GM12878 (cell line): ENCODE data around the gene ZNF226. TPM values are rescaled to one million over a fixed set of nuclear protein-coding genes. Genes with fewer than 3 reads are reported as not detected.

Experiments used
- ATAC-seq: fragments of 200-7000 bp; cut with Tn5 transposase; 3 replicates; pipeline ENCODE4 v1.9.1; 2020; ENCODE audit warnings: mild to moderate bottlenecking, moderate library complexity
- BruUV-seq: library from RNA; stranded (reverse); fragments of 400-500 nt; replicated peaks from 2 replicates; lab custom pipeline; 2021; lab: Mats Ljungman, UMichigan
- CTCF ChIA-PET: fragments of 300-600 bp; sonication (Branson Sonifier 250); formaldehyde crosslinking; extraction: SDS; loops from one replicate; lab custom pipeline; 2021; ENCODE audit warnings: inconsistent platforms; lab: Yijun Ruan, JAX
- POLR2A ChIA-PET: fragments of 350-600 bp; formaldehyde crosslinking; extraction: SDS; loops from one replicate; lab custom pipeline; 2021; ENCODE audit warnings: inconsistent platforms; lab: Charles Lee
- RAD21 ChIA-PET: fragments of 300-600 bp; sonication (Branson Sonifier 250); formaldehyde crosslinking; loops from one replicate; lab custom pipeline; 2023; ENCODE audit warnings: antibody characterized with exemption; ENCODE audit not compliant: unreplicated experiment; lab: Charles Lee
- SMC1A ChIA-PET: fragments of 300-600 bp; sonication (Branson Sonifier 250); formaldehyde crosslinking; loops from one replicate; lab custom pipeline; 2023; ENCODE audit not compliant: unreplicated experiment, uncharacterized antibody; lab: Charles Lee
- DNase-seq: peaks from one replicate; pipeline ENCODE4 v3.0.0-alpha.2; 2011; ENCODE audit warnings: low read depth, low spot score
- FAIRE-seq: peaks from 3 replicates; lab custom pipeline; 2011; peaks lifted over from hg19 to GRCh38; lab: Jason Lieb, UNC
- H2AFZ ChIP-seq: 2 replicates; pipeline ENCODE4 v1.6.0; 2011; ENCODE audit warnings: low read depth, low read length, control low read depth; ENCODE audit not compliant: control insufficient read depth
- H3K27ac ChIP-seq: 2 replicates; pipeline ENCODE4 v1.5.1; 2011; ENCODE audit warnings: control low read depth; ENCODE audit not compliant: control insufficient read depth, insufficient read depth
- H3K27me3 ChIP-seq, 2 experiments: replicated peaks in 1 of 2; 2 replicates each; pipeline versions ENCODE4 v1.6.0 to v1.6.1; 2011; ENCODE audit warnings: low read length in 1 of 2; ENCODE audit not compliant: control insufficient read depth in 2 of 2, insufficient read depth in 2 of 2
- H3K36me3 ChIP-seq, 2 experiments: 2 replicates each; pipeline ENCODE4 v1.5.1; 2011; ENCODE audit warnings: low read length in 1 of 2; ENCODE audit not compliant: control insufficient read depth in 2 of 2, insufficient read depth in 2 of 2
- H3K4me1 ChIP-seq: 2 replicates; pipeline ENCODE4 v1.6.1; 2011; ENCODE audit warnings: mild to moderate bottlenecking, low read length, moderate library complexity, mixed read lengths; ENCODE audit not compliant: control insufficient read depth, insufficient read depth
- H3K4me2 ChIP-seq: 2 replicates; pipeline ENCODE4 v1.6.0; 2011; ENCODE audit warnings: control low read depth; ENCODE audit not compliant: control insufficient read depth, insufficient read depth
- H3K4me3 ChIP-seq: fragments of 200-600 bp; sonication (generic); 2 replicates; pipeline ENCODE4 v1.5.1; 2016
- H3K79me2 ChIP-seq: 2 replicates; pipeline ENCODE4 v1.6.0; 2011; ENCODE audit warnings: low read length; ENCODE audit not compliant: control insufficient read depth, insufficient read depth
- H3K9ac ChIP-seq: 2 replicates; pipeline ENCODE4 v1.8.0; 2011; ENCODE audit warnings: low read length, control low read depth, mixed read lengths; ENCODE audit not compliant: control insufficient read depth, insufficient read depth
- H3K9me3 ChIP-seq: replicated peaks from 3 replicates; pipeline ENCODE4 v1.5.1; 2011; ENCODE audit warnings: mild to moderate bottlenecking, low read length; ENCODE audit not compliant: control insufficient read depth, insufficient read depth
- H4K20me1 ChIP-seq: 2 replicates; pipeline ENCODE4 v1.6.0; 2011; ENCODE audit not compliant: control insufficient read depth, insufficient read depth
- CHD2 ChIP-seq: IDR thresholded peaks from 2 replicates; pipeline ENCODE4 v1.6.1; 2011; ENCODE audit warnings: low read depth, low read length, improper control_type of control experiment, borderline replicate concordance
- ETV6 ChIP-seq, 2 experiments: fragments of 450-650 bp in 1 of 2; IDR thresholded peaks in 1 of 2; conservative IDR thresholded peaks in 1 of 2; 2 replicates each; pipeline ENCODE4 v1.6.1; 2014; ENCODE audit warnings: antibody characterized with exemption in 1 of 2, borderline replicate concordance in 1 of 2, low read depth in 1 of 2, mild to moderate bottlenecking in 1 of 2, moderate library complexity in 1 of 2
- SMARCA5 ChIP-seq: fragments of 450-650 bp; IDR thresholded peaks from 2 replicates; pipeline ENCODE4 v1.6.1; 2017; ENCODE audit warnings: mild to moderate bottlenecking
- ZBED1 ChIP-seq: IDR thresholded peaks from 2 replicates; pipeline ENCODE4 v1.6.1; 2016; ENCODE audit warnings: borderline replicate concordance
- WGBS: methylation state at CpG from one replicate; pipeline ENCODE4 v1.1.6; 2016; ENCODE audit warnings: low lambda C conversion rate; ENCODE audit not compliant: insufficient replicate concordance, insufficient coverage; ENCODE audit errors: missing lambda C conversion rate; 5-methylcytosine and 5-hydroxymethylcytosine counted together
- in situ Hi-C: fragments of 300-500 bp; cut with MboI; formaldehyde crosslinking; loops from 9 replicates; pipeline ENCODE4 v1.14.3; 2018; ENCODE audit warnings: mixed read lengths
- intact Hi-C: fragments of 100-400 bp; cut with micrococcal nuclease; formaldehyde crosslinking; loops from one replicate; pipeline ENCODE4 v1.14.2; 2022; ENCODE audit not compliant: unreplicated experiment
- polyA plus RNA-seq, 11 experiments: library from polyadenylated mRNA; depleted of rRNA in 4 of 11; unstranded in 6 of 11; stranded (reverse) in 5 of 11; fragments of >200 nt; fragmentation: Nextera tagmentation in 4 of 11; fragmentation: Illumina TruSeq in 1 of 11; extraction: Ambion mirVana in 4 of 11; extraction: Trizol in 1 of 11; gene quantifications; 1 replicate in 1 of 11; 2 replicates in 10 of 11; pipeline versions ENCODE4 v1.2.1 to v1.2.3, GENCODE V29; 2011 to 2016; ENCODE audit warnings: inconsistent platforms in 2 of 11, missing spikeins in 2 of 11, low read depth in 1 of 11
- total RNA-seq, 4 experiments: library from RNA; depleted of rRNA in 3 of 4; stranded (reverse); fragments of >200 nt in 3 of 4; fragmentation: Illumina TruSeq in 1 of 4; extraction: Trizol in 1 of 4; gene quantifications; 2 replicates each; pipeline versions ENCODE4 v1.2.1 to v1.2.3, GENCODE V29; 2013 to 2021
- TF ChIP-seq, protein P1 (sequence below): IDR thresholded peaks from 2 replicates; pipeline ENCODE4 v1.6.1; 2011; ENCODE audit warnings: borderline replicate concordance, low read depth, mild to moderate bottlenecking, moderate library complexity, low read length; ENCODE audit not compliant: insufficient read depth, poor library complexity, severe bottlenecking
- TF ChIP-seq, protein P2 (sequence below): fragments of 450-650 bp; IDR thresholded peaks from 2 replicates; pipeline ENCODE4 v1.6.1; 2016; ENCODE audit warnings: mild to moderate bottlenecking, moderate library complexity, borderline replicate concordance
- TF ChIP-seq, protein P3 (sequence below): IDR thresholded peaks from 2 replicates; pipeline ENCODE4 v1.6.1; 2011; ENCODE audit warnings: borderline replicate concordance, low read depth, mild to moderate bottlenecking, moderate library complexity, mixed read lengths, low read length; ENCODE audit not compliant: insufficient read depth; ENCODE audit errors: extremely low read length

The ZNF226 gene
- total and polyA plus RNA-seq, 10 of the 15 experiments (the other 5 are each of a cell fraction or from before 2014, with no cell fraction given) = 13.7 to 35.3 (median 18.3) TPM

DNA sequence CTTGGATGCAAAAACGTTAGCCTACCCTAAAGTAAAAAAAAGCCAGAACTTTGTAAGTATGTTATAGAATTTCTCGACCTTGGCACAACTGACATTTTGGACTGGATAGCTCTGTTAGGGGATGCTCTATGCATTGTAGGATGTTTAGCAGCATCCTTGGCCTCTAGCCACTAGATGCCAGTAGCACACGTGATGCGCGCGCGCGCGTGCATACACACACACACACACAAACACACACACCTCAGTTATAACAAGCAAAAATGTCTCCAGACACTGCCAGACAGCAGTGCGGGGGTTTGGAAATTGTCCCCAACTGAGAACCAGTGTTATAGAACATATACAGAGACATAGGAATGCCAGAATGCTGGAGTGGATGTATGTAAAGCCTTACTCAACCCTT is 17.2 kb downstream of the ZNF226 start:
- RAD21 ChIA-PET = no interaction called here
- Histone ChIP-seq H3K36me3 (no peaks in the 10 kb centered on the region), H3K27me3 (no peaks in the 10 kb centered on the region), H3K9ac (no peak overlapping the region), H3K4me2 (no peak overlapping the region), H3K79me2 (no peaks in the 10 kb centered on the region), H3K4me1 (no peaks in the 10 kb centered on the region), H3K9me3 (peaks cover 1% of the 10 kb centered on the region; the same call in 1 of the 3 replicates), H4K20me1 (no peaks in the 10 kb centered on the region), H3K27ac (no peak overlapping the region), H3K4me3 (no peak overlapping the region), H2AFZ (no peak overlapping the region)
- in situ Hi-C loops (no loop called here), intact Hi-C loops (no loop called here)
- DNase-seq = no peak
- SMC1A ChIA-PET = no interaction called here
- no peak for ATAC-seq
- CTCF ChIA-PET = no interaction called here
- 89% methylated on average over 10 of the region's 10 CpGs for WGBS
- no TSS peak for BruUV-seq
- POLR2A ChIA-PET = interaction anchor here (0.9 kb wide), 1 partner anchor 14 kb away, joined by 3 read pairs; no protein-coding TSS in a partner anchor
- TF ChIP-seq ZBED1 (no peak), ETV6 (conservative IDR thresholded peaks at IDR 0.05 in 1 of 2, IDR thresholded peaks at IDR 0.05 in 1 of 2; ENCODE audit: borderline replicate concordance in 1 of 2, low read depth in 1 of 2) (no peak), SMARCA5 (no peak), CHD2 (no peak)
- TF ChIP-seq, protein P1, sequence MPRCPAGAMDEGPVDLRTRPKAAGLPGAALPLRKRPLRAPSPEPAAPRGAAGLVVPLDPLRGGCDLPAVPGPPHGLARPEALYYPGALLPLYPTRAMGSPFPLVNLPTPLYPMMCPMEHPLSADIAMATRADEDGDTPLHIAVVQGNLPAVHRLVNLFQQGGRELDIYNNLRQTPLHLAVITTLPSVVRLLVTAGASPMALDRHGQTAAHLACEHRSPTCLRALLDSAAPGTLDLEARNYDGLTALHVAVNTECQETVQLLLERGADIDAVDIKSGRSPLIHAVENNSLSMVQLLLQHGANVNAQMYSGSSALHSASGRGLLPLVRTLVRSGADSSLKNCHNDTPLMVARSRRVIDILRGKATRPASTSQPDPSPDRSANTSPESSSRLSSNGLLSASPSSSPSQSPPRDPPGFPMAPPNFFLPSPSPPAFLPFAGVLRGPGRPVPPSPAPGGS = no peak
- TF ChIP-seq, protein P2, sequence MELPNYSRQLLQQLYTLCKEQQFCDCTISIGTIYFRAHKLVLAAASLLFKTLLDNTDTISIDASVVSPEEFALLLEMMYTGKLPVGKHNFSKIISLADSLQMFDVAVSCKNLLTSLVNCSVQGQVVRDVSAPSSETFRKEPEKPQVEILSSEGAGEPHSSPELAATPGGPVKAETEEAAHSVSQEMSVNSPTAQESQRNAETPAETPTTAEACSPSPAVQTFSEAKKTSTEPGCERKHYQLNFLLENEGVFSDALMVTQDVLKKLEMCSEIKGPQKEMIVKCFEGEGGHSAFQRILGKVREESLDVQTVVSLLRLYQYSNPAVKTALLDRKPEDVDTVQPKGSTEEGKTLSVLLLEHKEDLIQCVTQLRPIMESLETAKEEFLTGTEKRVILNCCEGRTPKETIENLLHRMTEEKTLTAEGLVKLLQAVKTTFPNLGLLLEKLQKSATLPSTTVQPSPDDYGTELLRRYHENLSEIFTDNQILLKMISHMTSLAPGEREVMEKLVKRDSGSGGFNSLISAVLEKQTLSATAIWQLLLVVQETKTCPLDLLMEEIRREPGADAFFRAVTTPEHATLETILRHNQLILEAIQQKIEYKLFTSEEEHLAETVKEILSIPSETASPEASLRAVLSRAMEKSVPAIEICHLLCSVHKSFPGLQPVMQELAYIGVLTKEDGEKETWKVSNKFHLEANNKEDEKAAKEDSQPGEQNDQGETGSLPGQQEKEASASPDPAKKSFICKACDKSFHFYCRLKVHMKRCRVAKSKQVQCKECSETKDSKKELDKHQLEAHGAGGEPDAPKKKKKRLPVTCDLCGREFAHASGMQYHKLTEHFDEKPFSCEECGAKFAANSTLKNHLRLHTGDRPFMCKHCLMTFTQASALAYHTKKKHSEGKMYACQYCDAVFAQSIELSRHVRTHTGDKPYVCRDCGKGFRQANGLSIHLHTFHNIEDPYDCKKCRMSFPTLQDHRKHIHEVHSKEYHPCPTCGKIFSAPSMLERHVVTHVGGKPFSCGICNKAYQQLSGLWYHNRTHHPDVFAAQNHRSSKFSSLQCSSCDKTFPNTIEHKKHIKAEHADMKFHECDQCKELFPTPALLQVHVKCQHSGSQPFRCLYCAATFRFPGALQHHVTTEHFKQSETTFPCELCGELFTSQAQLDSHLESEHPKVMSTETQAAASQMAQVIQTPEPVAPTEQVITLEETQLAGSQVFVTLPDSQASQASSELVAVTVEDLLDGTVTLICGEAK = no peak
- TF ChIP-seq, protein P3, sequence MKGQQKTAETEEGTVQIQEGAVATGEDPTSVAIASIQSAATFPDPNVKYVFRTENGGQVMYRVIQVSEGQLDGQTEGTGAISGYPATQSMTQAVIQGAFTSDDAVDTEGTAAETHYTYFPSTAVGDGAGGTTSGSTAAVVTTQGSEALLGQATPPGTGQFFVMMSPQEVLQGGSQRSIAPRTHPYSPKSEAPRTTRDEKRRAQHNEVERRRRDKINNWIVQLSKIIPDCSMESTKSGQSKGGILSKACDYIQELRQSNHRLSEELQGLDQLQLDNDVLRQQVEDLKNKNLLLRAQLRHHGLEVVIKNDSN = no peak
- no peak for FAIRE-seq
